GM18868 (cell line): ENCODE results near the gene TICAM2.

Experiments
- ATAC-seq: cut with Tn5 transposase; IDR thresholded peaks from one replicate; pipeline ENCODE4 v1.9.1; 2021; ENCODE audit warnings: mild to moderate bottlenecking, moderate library complexity; ENCODE audit not compliant: unreplicated experiment

Gene TICAM2

GRCh38 chr5:115573133-115573532 is 29.1 kb downstream of the TICAM2 start:
- ATAC-seq: no peak

GRCh38 chr5:115571441-115571878 is 30.8 kb downstream of the TICAM2 start:
- ATAC-seq: no peak

- no peak for ATAC-seq
Measured at GRCh38 chr5:115568668-115569067, 33.6 kb downstream of the TICAM2 start.

- ATAC-seq: no peak
Measured at GRCh38 chr5:115565233-115565632, 37.0 kb downstream of the TICAM2 start.

- no peak for ATAC-seq
Measured at GRCh38 chr5:115561176-115561575, 41.1 kb downstream of the TICAM2 start.

GRCh38 chr5:115559524-115559923 is 42.8 kb downstream of the TICAM2 start:
- ATAC-seq: no peak

GRCh38 chr5:115558388-115558956 is 43.8 kb downstream of the TICAM2 start:
- ATAC-seq: no peak

- ATAC-seq: no peak
Measured at GRCh38 chr5:115557667-115558387, 44.5 kb downstream of the TICAM2 start.

- ATAC-seq: no peak
Measured at GRCh38 chr5:115556276-115556675, 46.0 kb downstream of the TICAM2 start.

GRCh38 chr5:115555084-115555633 is 47.1 kb downstream of the TICAM2 start:
- no peak for ATAC-seq

- ATAC-seq: no peak
Measured at GRCh38 chr5:115553082-115553481, 49.2 kb downstream of the TICAM2 start.

GRCh38 chr5:115551415-115551814 is 50.9 kb downstream of the TICAM2 start:
- ATAC-seq: peak; percentile 68

GRCh38 chr5:115549154-115549553 is 53.1 kb downstream of the TICAM2 start:
- peak; percentile 27 for ATAC-seq

GRCh38 chr5:115548683-115549082 is 53.6 kb downstream of the TICAM2 start:
- ATAC-seq: no peak

- ATAC-seq: no peak
Measured at GRCh38 chr5:115545351-115545882, 56.9 kb downstream of the TICAM2 start.

- ATAC-seq: peak; percentile 95
Measured at GRCh38 chr5:115544436-115545350, 57.6 kb downstream of the TICAM2 start, which contains the start of gene FEM1C. Gene FEM1C, minus strand, starts transcription at chr5:115544775. Its CDS starts 1,282 bp downstream, at chr5:115543493.

- ATAC-seq: peak; percentile 3
Measured at GRCh38 chr5:115544043-115544435, 58.2 kb downstream of the TICAM2 start.

- peak; percentile 19 for ATAC-seq
Measured at GRCh38 chr5:115543365-115544042, 58.8 kb downstream of the TICAM2 start.

- no peak for ATAC-seq
Measured at GRCh38 chr5:115542651-115543364, 59.5 kb downstream of the TICAM2 start.

- ATAC-seq: no peak
Measured at GRCh38 chr5:115542086-115542485, 60.2 kb downstream of the TICAM2 start.
